Measurements from ENCODE around the gene ASS1. TPM values are rescaled to one million over a fixed set of nuclear protein-coding genes. Genes with fewer than 3 reads are reported as not detected.

ASS1 gene
- total and polyA plus RNA-seq, 11 donors = 31.5 to 154 (median 60.5) TPM

- Histone ChIP-seq H3K4me1 (no peaks in the 10 kb centered on the region), H3K27me3 (no peaks in the 10 kb centered on the region), H3K9me3 (no peaks in the 10 kb centered on the region), H3K27ac (no peak overlapping the region), H3K36me3 (peaks cover 0 to 57% (median 4%) of the 10 kb centered on the region in 9 donors), H3K4me3 (no peak overlapping the region)
- WGBS, 4 donors = 83 to 95% (median 92%) methylated on average over 4 to 10 of the region's 10 CpGs
- no peak for ATAC-seq
- no peak for DNase-seq
- TF ChIP-seq CTCF (IDR thresholded peaks at IDR 0.05) = no peak
- no peak for TF ChIP-seq POLR2A (IDR thresholded peaks at IDR 0.05)
- intact Hi-C loops (cut with DNase I) = no loop called here
Measured at GRCh38 chr9:130470269-130470668, 25.5 kb downstream of the ASS1 start.

GRCh38 chr9:130470950-130471349 lies 26.2 kb downstream of the ASS1 start:
- H3K27me3 ChIP-seq = no peaks in the 10 kb centered on the region
- no peak for TF ChIP-seq CTCF (IDR thresholded peaks at IDR 0.05)
- no peak for TF ChIP-seq POLR2A (IDR thresholded peaks at IDR 0.05)
- H3K4me1 ChIP-seq = no peaks in the 10 kb centered on the region
- ATAC-seq = no peak
- DNase-seq = no peak
- H3K27ac ChIP-seq = no peak overlapping the region
- H3K9me3 ChIP-seq = no peaks in the 10 kb centered on the region
- H3K4me3 ChIP-seq = no peak overlapping the region
- intact Hi-C loops (cut with DNase I) = no loop called here
- peaks cover 0 to 53% (median 0%) of the 10 kb centered on the region in 9 donors for H3K36me3 ChIP-seq
- 90 to 95% (median 93%) methylated on average over 10 to 12 of the region's 12 CpGs for WGBS, 4 donors

- TF ChIP-seq POLR2A (IDR thresholded peaks at IDR 0.05) (no peak), CTCF (IDR thresholded peaks at IDR 0.05) (no peak)
- intact Hi-C loops (cut with DNase I) = no loop called here
- no peak overlapping the region for H3K4me3 ChIP-seq
- no peaks in the 10 kb centered on the region for H3K27me3 ChIP-seq
- H3K27ac ChIP-seq = no peak overlapping the region
- DNase-seq = no peak
- WGBS, 4 donors = 76 to 78% (median 77%) methylated on average over 19 to 20 of the region's 20 CpGs
- no peak for ATAC-seq
- no peaks in the 10 kb centered on the region for H3K9me3 ChIP-seq
- no peaks in the 10 kb centered on the region for H3K4me1 ChIP-seq
- peaks cover 0 to 53% (median 0%) of the 10 kb centered on the region in 9 donors for H3K36me3 ChIP-seq
Measured at GRCh38 chr9:130471411-130472183, 26.8 kb downstream of the ASS1 start.

- H3K9me3 ChIP-seq = no peaks in the 10 kb centered on the region
- intact Hi-C loops (cut with DNase I) = no loop called here
- ATAC-seq = no peak
- no peak overlapping the region for H3K27ac ChIP-seq
- no peak overlapping the region for H3K4me3 ChIP-seq
- no peak for TF ChIP-seq CTCF (IDR thresholded peaks at IDR 0.05)
- TF ChIP-seq POLR2A (IDR thresholded peaks at IDR 0.05) = no peak
- DNase-seq = no peak
- no peaks in the 10 kb centered on the region for H3K27me3 ChIP-seq
- H3K4me1 ChIP-seq = no peaks in the 10 kb centered on the region
- WGBS, 4 donors = 82 to 89% (median 87%) methylated on average over 12 to 19 of the region's 19 CpGs
- H3K36me3 ChIP-seq = peaks cover 0 to 53% (median 0%) of the 10 kb centered on the region in 9 donors
Measured at GRCh38 chr9:130472184-130472705, 27.5 kb downstream of the ASS1 start.
